ENCODE data around the gene SERP2. TPM values are rescaled to one million over a fixed set of nuclear protein-coding genes. Genes with fewer than 3 reads are reported as not detected.

SERP2 gene
- total and polyA plus RNA-seq, 2 of the 8 experiments (the other 6 are each of a cell fraction or from before 2014, with no cell fraction given), result 2.0 to 2.3 TPM

- ChIA-PET CTCF (ENCODE audit: partially characterized antibody) (interaction anchor here (2.8 kb wide), 1 partner anchor 11 kb away, joined by 12 read pairs; no protein-coding TSS in a partner anchor), POLR2A (ENCODE audit: partially characterized antibody) (interaction anchor here (0.7 to 10.8 kb wide), 15 partner anchors 11 to 388 kb away, joined by 3 to 125 read pairs (median 5); no protein-coding TSS in a partner anchor)
- H2AFZ ChIP-seq (ENCODE audit: low read length), result no peak overlapping the region
- peak overlapping the region in 1 of 4 experiments; percentile 97; a peak in 4 of 8 replicates for H3K4me3 ChIP-seq (ENCODE audit: extremely low read depth in 1 of 4, insufficient read depth in 2 of 4, low read depth in 3 of 4, low read length in 4 of 4)
- no peak overlapping the region for H3K56ac ChIP-seq (replicated peaks; ENCODE audit: insufficient read length, low read depth, low read length)
- peaks cover 0 to 36% of the 10 kb centered on the region in 2 experiments; a peak in 2 of 4 replicates for H3K79me2 ChIP-seq (ENCODE audit: control insufficient read depth in 1 of 2, insufficient read depth in 2 of 2, low read length in 2 of 2)
- H4K8ac ChIP-seq (ENCODE audit: extremely low read depth, insufficient read depth, low read length), result no peak overlapping the region
- no peak overlapping the region for H3K23ac ChIP-seq (ENCODE audit: insufficient read length)
- peaks cover 6 to 24% (median 14%) of the 10 kb centered on the region in 4 experiments for H3K36me3 ChIP-seq (ENCODE audit: control insufficient read depth in 2 of 4, insufficient read depth in 4 of 4, low read length in 3 of 4)
- H3K4ac ChIP-seq (replicated peaks; ENCODE audit: insufficient read length, low read depth, low read length), result no peak overlapping the region
- H2BK120ac ChIP-seq (replicated peaks; ENCODE audit: low read depth, low read length), result no peak overlapping the region
- H3K18ac ChIP-seq (ENCODE audit: extremely low read depth, low read length), result no peak overlapping the region
- H3K4me2 ChIP-seq (ENCODE audit: insufficient read depth in 1 of 2, low read depth in 2 of 2, low read length in 2 of 2), result peak overlapping the region; percentile 74 to 80
- H3K27me3 ChIP-seq (replicated peaks in 1 of 4; ENCODE audit: control insufficient read depth in 3 of 4, extremely low read depth in 1 of 4, insufficient read depth in 3 of 4, low read length in 3 of 4), result no peaks in the 10 kb centered on the region
- TF ChIP-seq SP1 (IDR thresholded peaks at IDR 0.05; ENCODE audit: low read depth, low read length), result no peak
- no peak for TF ChIP-seq SP2 (IDR thresholded peaks at IDR 0.05; ENCODE audit: low read length)
- no peak for TF ChIP-seq SIN3A (conservative IDR thresholded peaks at IDR 0.05 in 1 of 2, IDR thresholded peaks at IDR 0.05 in 1 of 2; ENCODE audit: low read depth in 1 of 2, low read length in 2 of 2)
- TF ChIP-seq POLR2AphosphoS5 (IDR thresholded peaks at IDR 0.05; ENCODE audit: low read depth, low read length), result peak; percentile 73
- no peak for TF ChIP-seq CREB1 (IDR thresholded peaks at IDR 0.05)
- TF ChIP-seq TEAD4 (IDR thresholded peaks at IDR 0.05; ENCODE audit: low read depth, low read length), result no peak
- TF ChIP-seq POLR2A (IDR thresholded peaks at IDR 0.05; ENCODE audit: control extremely low read depth in 1 of 2, low read depth in 2 of 2, low read length in 2 of 2), result peak in 1 of 2 experiments; percentile 57; a peak in 1 of 3 replicates
- TF ChIP-seq GTF2F1 (IDR thresholded peaks at IDR 0.05; ENCODE audit: borderline replicate concordance, low read depth, low read length), result no peak
- no peak for TF ChIP-seq RFX5 (IDR thresholded peaks at IDR 0.05; ENCODE audit: borderline replicate concordance, low read depth, low read length)
- 0 out of 2 replicates have a peak, but pooled peaks cover 2% of the 10 kb centered on the region for H3K23me2 ChIP-seq (ENCODE audit: low read depth, low read length)
- H2BK5ac ChIP-seq (ENCODE audit: low read depth, low read length), result no peak overlapping the region
- DNase-seq (ENCODE audit: low read depth in 1 of 2, low spot score in 2 of 2) (no peak), FAIRE-seq (no peak)
- H3K4me1 ChIP-seq (replicated peaks in 1 of 4; ENCODE audit: control insufficient read depth in 3 of 4, insufficient read depth in 4 of 4, low read length in 3 of 4), result peaks cover 0 to 8% (median 5%) of the 10 kb centered on the region in 4 experiments; a peak in 5 of 7 replicates
- no peak overlapping the region for H2AK5ac ChIP-seq (ENCODE audit: low read depth, low read length)
- no peak overlapping the region for H2BK15ac ChIP-seq (ENCODE audit: low read length)
- H3K14ac ChIP-seq (ENCODE audit: insufficient read length), result no peak overlapping the region
- H3K27ac ChIP-seq (ENCODE audit: low read depth, low read length), result no peak overlapping the region
- no peak overlapping the region for H2BK20ac ChIP-seq (ENCODE audit: low read length)
- WGBS, 2 experiments (ENCODE audit: extremely low coverage in 1 of 2, insufficient coverage in 1 of 2, insufficient read length in 1 of 2, insufficient replicate concordance in 2 of 2, low coverage in 1 of 2, low lambda C conversion rate in 2 of 2, missing lambda C conversion rate in 1 of 2), result 94% methylated on average over 15 of the region's 15 CpGs; no CpG with 5 or more reads in 1 of the 2 experiments
- peaks cover 0 to 9% of the 10 kb centered on the region in 2 experiments for H4K20me1 ChIP-seq (replicated peaks in 1 of 2; ENCODE audit: control insufficient read depth in 1 of 2, insufficient read depth in 2 of 2, low read length in 2 of 2)
- H3K9me3 ChIP-seq (ENCODE audit: insufficient read depth in 2 of 2, low read depth in 1 of 2, low read length in 1 of 2), result no peaks in the 10 kb centered on the region
- no peak overlapping the region for H3K9ac ChIP-seq (replicated peaks in 1 of 4; ENCODE audit: extremely low read depth in 1 of 4, low read depth in 3 of 4, low read length in 3 of 4)
- no peak overlapping the region for H4K91ac ChIP-seq (replicated peaks; ENCODE audit: insufficient read length, low read length)
- H4K5ac ChIP-seq (ENCODE audit: insufficient read length, low read depth, low read length), result no peak overlapping the region
- no peaks in the 10 kb centered on the region; the same call in 1 of the 2 replicates for H3K79me1 ChIP-seq (ENCODE audit: low read depth, low read length)
- H2BK12ac ChIP-seq (ENCODE audit: low read depth, low read length), result no peak overlapping the region
These were observed 60.5 kb downstream of the SERP2 start for GRCh38 chr13:44433863-44434765.
